HEK293T (cell line): Measurements from ENCODE around the gene SLC29A1.

Experiments
- BHLHE40 ChIP-seq: fragments of 450-650 bp; IDR thresholded peaks from 2 replicates; pipeline ENCODE4 v1.6.1; 2016; ENCODE audit warnings: mild to moderate bottlenecking, moderate library complexity, borderline replicate concordance
- CTBP1 ChIP-seq: fragments of 450-650 bp; IDR thresholded peaks from 2 replicates; pipeline ENCODE4 v1.6.1; 2016; ENCODE audit warnings: borderline replicate concordance
- ELF4 ChIP-seq: fragments of 450-650 bp; IDR thresholded peaks from 2 replicates; pipeline ENCODE4 v1.6.1; 2017; ENCODE audit warnings: antibody characterized with exemption
- FOXA1 ChIP-seq: fragments of 450-650 bp; IDR thresholded peaks from 2 replicates; pipeline ENCODE4 v1.6.1; 2016; ENCODE audit warnings: mild to moderate bottlenecking
- FOXM1 ChIP-seq: fragments of 450-650 bp; IDR thresholded peaks from 2 replicates; pipeline ENCODE4 v1.6.1; 2017; ENCODE audit warnings: mild to moderate bottlenecking, borderline replicate concordance
- PKNOX1 ChIP-seq: fragments of 450-650 bp; IDR thresholded peaks from 2 replicates; pipeline ENCODE4 v1.6.1; 2016
- SUZ12 ChIP-seq: fragments of 450-650 bp; IDR thresholded peaks from 2 replicates; pipeline ENCODE4 v1.6.1; 2016; ENCODE audit warnings: mild to moderate bottlenecking
- TARDBP ChIP-seq: fragments of 450-650 bp; IDR thresholded peaks from 2 replicates; pipeline ENCODE4 v1.6.1; 2016

GRCh38 chr6:44224029-44224964, 902 bp downstream of the SLC29A1 start:
- TF ChIP-seq TARDBP, result no peak
- TF ChIP-seq SUZ12, result no peak
- no peak for TF ChIP-seq FOXM1
- no peak for TF ChIP-seq FOXA1
- TF ChIP-seq ELF4, result no peak
- TF ChIP-seq BHLHE40, result no peak
- TF ChIP-seq CTBP1, result no peak
- TF ChIP-seq PKNOX1, result no peak; the same call in 1 of the 2 replicates
